OCI-LY7 (cell line): Measurements from ENCODE around the gene IPPK.

Source experiments
- EZH2phosphoT487 ChIP-seq: fragments of 200-600 bp; sonication (generic); IDR thresholded peaks from 2 replicates; pipeline ENCODE4 v1.6.1; 2018; ENCODE audit warnings: low read depth, borderline replicate concordance, mild to moderate bottlenecking, mixed run types, antibody characterized with exemption, low read length, moderate library complexity, mixed read lengths
- TF ChIP-seq, protein P1 (sequence below): fragments of 200-600 bp; sonication (generic); conservative IDR thresholded peaks from 2 replicates; pipeline ENCODE4 v1.5.1; 2014; ENCODE audit warnings: mild to moderate bottlenecking, antibody characterized with exemption, low read length, moderate library complexity, mixed read lengths

DNA sequence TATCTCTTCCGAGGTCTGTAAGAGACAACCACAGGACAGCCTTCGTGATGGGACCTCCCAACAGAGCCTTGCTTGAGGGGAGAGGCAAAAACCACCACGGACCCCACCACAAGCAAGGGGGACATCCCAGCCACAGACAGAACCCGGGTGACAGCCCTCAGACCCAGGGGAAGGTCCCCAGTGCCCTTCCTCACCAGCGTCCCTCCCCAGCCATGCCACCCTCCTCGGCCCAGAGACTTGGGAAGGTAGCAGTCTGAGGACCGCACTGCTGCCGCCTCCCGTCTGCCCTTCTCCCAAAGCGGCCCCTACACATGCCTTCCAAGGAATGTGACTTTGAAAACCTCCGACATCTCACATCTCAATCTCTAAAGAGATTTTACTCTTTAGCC is 13.4 kb downstream of the IPPK start:
- TF ChIP-seq, protein P1, sequence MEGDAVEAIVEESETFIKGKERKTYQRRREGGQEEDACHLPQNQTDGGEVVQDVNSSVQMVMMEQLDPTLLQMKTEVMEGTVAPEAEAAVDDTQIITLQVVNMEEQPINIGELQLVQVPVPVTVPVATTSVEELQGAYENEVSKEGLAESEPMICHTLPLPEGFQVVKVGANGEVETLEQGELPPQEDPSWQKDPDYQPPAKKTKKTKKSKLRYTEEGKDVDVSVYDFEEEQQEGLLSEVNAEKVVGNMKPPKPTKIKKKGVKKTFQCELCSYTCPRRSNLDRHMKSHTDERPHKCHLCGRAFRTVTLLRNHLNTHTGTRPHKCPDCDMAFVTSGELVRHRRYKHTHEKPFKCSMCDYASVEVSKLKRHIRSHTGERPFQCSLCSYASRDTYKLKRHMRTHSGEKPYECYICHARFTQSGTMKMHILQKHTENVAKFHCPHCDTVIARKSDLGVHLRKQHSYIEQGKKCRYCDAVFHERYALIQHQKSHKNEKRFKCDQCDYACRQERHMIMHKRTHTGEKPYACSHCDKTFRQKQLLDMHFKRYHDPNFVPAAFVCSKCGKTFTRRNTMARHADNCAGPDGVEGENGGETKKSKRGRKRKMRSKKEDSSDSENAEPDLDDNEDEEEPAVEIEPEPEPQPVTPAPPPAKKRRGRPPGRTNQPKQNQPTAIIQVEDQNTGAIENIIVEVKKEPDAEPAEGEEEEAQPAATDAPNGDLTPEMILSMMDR: no peak
- TF ChIP-seq EZH2phosphoT487: no peak
